GM19099 (cell line): Measurements from ENCODE around the gene NT5C3A.

Source experiments
- POLR2A ChIP-seq: IDR thresholded peaks from 3 replicates; pipeline ENCODE4 v1.6.1; 2011; ENCODE audit warnings: low read depth; ENCODE audit not compliant: insufficient read length; ENCODE audit errors: extremely low read depth

NT5C3A gene

GRCh38 chr7:33024189-33024757, 38.3 kb downstream of the NT5C3A start:
- no peak for TF ChIP-seq POLR2A

GRCh38 chr7:33012364-33012763, 50.2 kb downstream of the NT5C3A start:
- no peak for TF ChIP-seq POLR2A

GRCh38 chr7:33009734-33010133, 52.8 kb downstream of the NT5C3A start:
- TF ChIP-seq POLR2A, result no peak
